Lower leg skin (tissue), 3 donors: ENCODE results near the gene CCR5AS.

Experiments
- CTCF ChIP-seq, 3 donors: fragments of 450-650 bp; IDR thresholded peaks; one replicate each; pipeline ENCODE4 v1.5.1; 2016; ENCODE audit warnings: antibody characterized with exemption in 3 of 3, mild to moderate bottlenecking in 3 of 3, moderate library complexity in 2 of 3
- POLR2A ChIP-seq, 2 donors: fragments of 450-650 bp; IDR thresholded peaks; one replicate each; pipeline ENCODE4 v1.6.1; 2016 to 2017; ENCODE audit warnings: antibody characterized with exemption in 2 of 2, mild to moderate bottlenecking in 1 of 2, moderate library complexity in 1 of 2

- TF ChIP-seq CTCF (IDR thresholded peaks at IDR 0.05) (no peak), POLR2A (IDR thresholded peaks at IDR 0.05) (no peak)
Measured at GRCh38 chr3:46380471-46381221, 26.2 kb downstream of the CCR5AS start.
